ENCODE measurements around the gene KRT73.

KRT73 gene

GRCh38 chr12:52645120-52645761 is 26.9 kb upstream of the KRT73 start:
- DNase-seq (ENCODE audit: low read depth): no peak

- DNase-seq (ENCODE audit: low read depth): no peak
Measured at GRCh38 chr12:52644078-52644415, 25.7 kb upstream of the KRT73 start.

GRCh38 chr12:52643233-52644077 is 25.1 kb upstream of the KRT73 start:
- DNase-seq (ENCODE audit: low read depth): no peak

- no peak for DNase-seq (ENCODE audit: low read depth)
Measured at GRCh38 chr12:52641468-52641867, 23.1 kb upstream of the KRT73 start.

GRCh38 chr12:52637299-52637698 is 18.9 kb upstream of the KRT73 start:
- no peak for DNase-seq (ENCODE audit: low read depth)

- no peak for DNase-seq (ENCODE audit: low read depth)
Measured at GRCh38 chr12:52636592-52637258, 18.4 kb upstream of the KRT73 start.

- DNase-seq (ENCODE audit: low read depth): no peak
Measured at GRCh38 chr12:52636189-52636588, 17.8 kb upstream of the KRT73 start.

GRCh38 chr12:52634266-52635056 is 16.1 kb upstream of the KRT73 start:
- DNase-seq (ENCODE audit: low read depth): no peak

GRCh38 chr12:52633383-52633782 is 15.0 kb upstream of the KRT73 start:
- no peak for DNase-seq (ENCODE audit: low read depth)

- DNase-seq (ENCODE audit: low read depth): no peak
Measured at GRCh38 chr12:52632656-52633055, 14.3 kb upstream of the KRT73 start.

GRCh38 chr12:52631676-52632459 is 13.5 kb upstream of the KRT73 start:
- no peak for DNase-seq (ENCODE audit: low read depth)

- DNase-seq (ENCODE audit: low read depth): no peak
Measured at GRCh38 chr12:52631264-52631663, 12.9 kb upstream of the KRT73 start.

GRCh38 chr12:52630599-52631200 is 12.3 kb upstream of the KRT73 start:
- no peak for DNase-seq (ENCODE audit: low read depth)

- DNase-seq (ENCODE audit: low read depth): no peak
Measured at GRCh38 chr12:52630008-52630500, 11.7 kb upstream of the KRT73 start.

GRCh38 chr12:52629281-52630007 is 11.1 kb upstream of the KRT73 start:
- DNase-seq (ENCODE audit: low read depth): no peak

- no peak for DNase-seq (ENCODE audit: low read depth)
Measured at GRCh38 chr12:52628841-52629240, 10.5 kb upstream of the KRT73 start.

GRCh38 chr12:52628111-52628507 is 9.8 kb upstream of the KRT73 start:
- no peak for DNase-seq (ENCODE audit: low read depth)

GRCh38 chr12:52627395-52628110 is 9.2 kb upstream of the KRT73 start:
- no peak for DNase-seq (ENCODE audit: low read depth)

GRCh38 chr12:52622349-52622748 is 4.0 kb upstream of the KRT73 start:
- no peak for DNase-seq (ENCODE audit: low read depth)

- DNase-seq (ENCODE audit: low read depth): no peak
Measured at GRCh38 chr12:52618866-52619265, 507 bp upstream of the KRT73 start.

Measured in T-helper 22 cell (primary cell).